BLaER1 treated with 17β-estradiol and CSF1 and Interleukin-3, amounts not matched to agents 10 nM and 100 nM (cell line): Measurements from ENCODE around the gene GRM7.

Experiments
- H3K27ac ChIP-seq, 11 experiments: shearing (Covaris generic); formaldehyde crosslinking; 2 replicates each; pipeline ENCODE4 v1.8.1; 2022
- H3K27me3 ChIP-seq, 11 experiments: shearing (Covaris generic); formaldehyde crosslinking; 2 replicates each; pipeline ENCODE4 v1.8.1; 2022
- H3K36me3 ChIP-seq, 11 experiments: shearing (Covaris generic); formaldehyde crosslinking; 2 replicates each; pipeline ENCODE4 v1.8.1; 2022
- H3K4me1 ChIP-seq, 10 experiments: shearing (Covaris generic); formaldehyde crosslinking; 2 replicates each; pipeline ENCODE4 v1.8.1; 2022
- H3K4me2 ChIP-seq, 11 experiments: shearing (Covaris generic); formaldehyde crosslinking; 2 replicates each; pipeline ENCODE4 v1.8.1; 2022
- H3K4me3 ChIP-seq, 10 experiments: shearing (Covaris generic); formaldehyde crosslinking; 2 replicates each; pipeline ENCODE4 v1.8.1; 2022
- H3K9ac ChIP-seq, 11 experiments: shearing (Covaris generic); formaldehyde crosslinking; 2 replicates each; pipeline ENCODE4 v1.8.1; 2022
- H3K9me3 ChIP-seq, 11 experiments: shearing (Covaris generic); formaldehyde crosslinking; replicated peaks in 1 of 11; 2 replicates each; pipeline ENCODE4 v1.8.1; 2022
- H4K20me1 ChIP-seq, 11 experiments: shearing (Covaris generic); formaldehyde crosslinking; 2 replicates each; pipeline ENCODE4 v1.8.1; 2022
- Cebpa-rat ChIP-seq, 11 experiments: shearing (Covaris generic); IDR thresholded peaks; 2 replicates each; pipeline ENCODE4 v1.8.1; 2022

Gene GRM7

DNA sequence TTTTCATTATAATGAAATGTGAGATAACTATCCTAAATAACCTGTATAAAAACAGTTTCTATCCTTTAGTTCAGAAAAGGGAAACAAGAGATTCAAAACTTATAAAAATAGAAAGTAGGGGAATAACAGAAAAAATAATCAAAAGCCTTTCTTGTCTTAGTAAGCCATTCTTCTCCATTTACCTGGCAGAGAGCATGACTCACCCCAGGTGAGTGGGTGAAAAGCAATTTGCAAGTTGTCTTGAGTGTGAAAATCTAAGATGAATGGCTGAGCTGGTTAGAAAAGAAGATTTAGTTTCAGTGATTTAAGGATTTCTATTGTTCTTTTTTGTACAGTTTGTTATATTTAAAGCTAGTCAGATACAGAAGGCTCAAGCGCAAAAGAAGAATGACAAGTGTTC lies 702.0 kb downstream of the GRM7 start:
- H3K27me3 ChIP-seq, result no peaks in the 10 kb centered on the region
- peaks cover 0 to 15% (median 0%) of the 10 kb centered on the region in 10 experiments; a peak in 3 of 20 replicates for H3K4me1 ChIP-seq
- no peak overlapping the region for H3K4me2 ChIP-seq
- H3K36me3 ChIP-seq, result no peaks in the 10 kb centered on the region
- no peak overlapping the region for H3K9ac ChIP-seq
- no peaks in the 10 kb centered on the region for H4K20me1 ChIP-seq
- no peak for TF ChIP-seq Cebpa-rat (IDR thresholded peaks at IDR 0.05)
- no peak overlapping the region for H3K4me3 ChIP-seq
- no peak overlapping the region for H3K27ac ChIP-seq
- peaks cover 0 to under 1% (median 0%) of the 10 kb centered on the region in 11 experiments; a peak in 1 of 22 replicates for H3K9me3 ChIP-seq

GRCh38 chr3:7565574-7565973 lies 704.7 kb downstream of the GRM7 start:
- H4K20me1 ChIP-seq, result no peaks in the 10 kb centered on the region
- TF ChIP-seq Cebpa-rat (IDR thresholded peaks at IDR 0.05), result peak in 3 of 11 experiments; percentile 20 to 44 (median 37); a peak in 3 of 22 replicates
- H3K4me2 ChIP-seq, result no peak overlapping the region
- H3K4me1 ChIP-seq, result peaks cover 0 to 18% (median 0%) of the 10 kb centered on the region in 10 experiments; a peak in 3 of 20 replicates
- H3K36me3 ChIP-seq, result no peaks in the 10 kb centered on the region
- H3K9ac ChIP-seq, result no peak overlapping the region
- H3K27me3 ChIP-seq, result no peaks in the 10 kb centered on the region
- no peak overlapping the region for H3K27ac ChIP-seq
- H3K4me3 ChIP-seq, result no peak overlapping the region
- H3K9me3 ChIP-seq, result peaks cover 0 to 14% (median 7%) of the 10 kb centered on the region in 11 experiments; a peak in 11 of 22 replicates

DNA sequence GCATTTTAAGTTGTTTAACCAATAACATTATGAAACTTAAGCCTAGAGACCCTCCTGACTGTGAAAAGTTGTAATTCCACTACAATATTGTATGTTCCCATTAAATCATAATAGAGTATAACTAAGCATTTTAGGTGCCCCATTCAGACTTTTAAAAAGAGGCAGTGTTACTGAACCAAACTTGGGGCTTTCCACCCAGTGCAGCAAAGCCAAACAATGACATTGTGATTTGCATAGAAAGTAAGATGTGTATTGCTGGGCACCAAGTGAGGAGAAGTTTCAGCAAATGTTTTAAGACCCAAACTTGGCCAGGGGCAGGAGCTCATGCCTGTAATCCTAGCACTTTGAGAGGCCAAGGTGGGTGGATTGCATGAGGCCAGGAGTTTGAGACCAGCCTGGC lies 706.2 kb downstream of the GRM7 start:
- TF ChIP-seq Cebpa-rat (IDR thresholded peaks at IDR 0.05), result no peak
- H3K9me3 ChIP-seq, result peaks cover 0 to 27% (median 14%) of the 10 kb centered on the region in 11 experiments; a peak in 12 of 22 replicates
- H3K4me1 ChIP-seq, result peaks cover 0 to 18% (median 0%) of the 10 kb centered on the region in 10 experiments; a peak in 3 of 20 replicates
- H3K4me3 ChIP-seq, result no peak overlapping the region
- H3K4me2 ChIP-seq, result peak overlapping the region in 2 of 11 experiments; percentile 32; a peak in 4 of 22 replicates
- H3K27ac ChIP-seq, result 0 out of 22 replicates have a peak overlapping the region, but pooled peaks of 1 of the 11 experiments have one; percentile 6
- H3K9ac ChIP-seq, result no peak overlapping the region
- no peaks in the 10 kb centered on the region for H3K36me3 ChIP-seq
- H4K20me1 ChIP-seq, result no peaks in the 10 kb centered on the region
- H3K27me3 ChIP-seq, result no peaks in the 10 kb centered on the region

GRCh38 chr3:7568526-7569184 lies 707.7 kb downstream of the GRM7 start:
- H3K9me3 ChIP-seq, result peaks cover 0 to 30% (median 14%) of the 10 kb centered on the region in 11 experiments; a peak in 12 of 22 replicates
- H3K9ac ChIP-seq, result no peak overlapping the region
- no peak for TF ChIP-seq Cebpa-rat (IDR thresholded peaks at IDR 0.05)
- H3K27ac ChIP-seq, result no peak overlapping the region
- no peaks in the 10 kb centered on the region for H3K36me3 ChIP-seq
- no peak overlapping the region for H3K4me2 ChIP-seq
- peaks cover 0 to 18% (median 0%) of the 10 kb centered on the region in 10 experiments; a peak in 3 of 20 replicates for H3K4me1 ChIP-seq
- no peaks in the 10 kb centered on the region for H3K27me3 ChIP-seq
- H3K4me3 ChIP-seq, result no peak overlapping the region
- H4K20me1 ChIP-seq, result no peaks in the 10 kb centered on the region

GRCh38 chr3:7573330-7573729 lies 712.4 kb downstream of the GRM7 start:
- H3K4me2 ChIP-seq, result no peak overlapping the region
- no peak for TF ChIP-seq Cebpa-rat (IDR thresholded peaks at IDR 0.05)
- H3K36me3 ChIP-seq, result no peaks in the 10 kb centered on the region
- no peak overlapping the region for H3K27ac ChIP-seq
- no peaks in the 10 kb centered on the region for H4K20me1 ChIP-seq
- peaks cover 0 to 25% (median 11%) of the 10 kb centered on the region in 11 experiments; a peak in 12 of 22 replicates for H3K9me3 ChIP-seq
- H3K4me1 ChIP-seq, result no peaks in the 10 kb centered on the region
- H3K9ac ChIP-seq, result no peak overlapping the region
- no peak overlapping the region for H3K4me3 ChIP-seq
- H3K27me3 ChIP-seq, result no peaks in the 10 kb centered on the region

DNA sequence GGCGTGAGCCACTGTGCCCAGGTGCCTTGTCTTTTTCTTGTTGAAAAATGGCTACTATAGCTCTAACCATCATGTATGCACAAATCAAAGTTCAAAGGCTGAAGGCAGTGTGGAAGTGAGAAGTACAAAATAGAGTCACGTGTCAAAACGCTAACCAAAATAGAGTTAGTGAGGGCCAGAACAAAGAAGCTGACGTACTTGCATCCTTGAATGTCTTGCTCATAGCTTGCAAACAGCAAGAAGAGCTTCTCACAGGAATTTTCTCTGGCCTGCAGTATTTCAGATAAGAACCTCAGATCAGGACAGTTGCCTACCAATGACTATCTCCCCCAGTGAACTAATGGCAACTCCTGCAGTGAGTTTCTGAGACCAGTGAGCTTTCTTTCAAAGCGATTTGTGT lies 713.5 kb downstream of the GRM7 start:
- Histone ChIP-seq H4K20me1 (no peaks in the 10 kb centered on the region), H3K36me3 (no peaks in the 10 kb centered on the region), H3K4me2 (no peak overlapping the region), H3K27me3 (no peaks in the 10 kb centered on the region), H3K4me3 (no peak overlapping the region), H3K9ac (no peak overlapping the region), H3K9me3 (peaks cover 0 to 19% (median 8%) of the 10 kb centered on the region in 11 experiments; a peak in 10 of 22 replicates), H3K4me1 (no peaks in the 10 kb centered on the region), H3K27ac (no peak overlapping the region)
- no peak for TF ChIP-seq Cebpa-rat (IDR thresholded peaks at IDR 0.05)

DNA sequence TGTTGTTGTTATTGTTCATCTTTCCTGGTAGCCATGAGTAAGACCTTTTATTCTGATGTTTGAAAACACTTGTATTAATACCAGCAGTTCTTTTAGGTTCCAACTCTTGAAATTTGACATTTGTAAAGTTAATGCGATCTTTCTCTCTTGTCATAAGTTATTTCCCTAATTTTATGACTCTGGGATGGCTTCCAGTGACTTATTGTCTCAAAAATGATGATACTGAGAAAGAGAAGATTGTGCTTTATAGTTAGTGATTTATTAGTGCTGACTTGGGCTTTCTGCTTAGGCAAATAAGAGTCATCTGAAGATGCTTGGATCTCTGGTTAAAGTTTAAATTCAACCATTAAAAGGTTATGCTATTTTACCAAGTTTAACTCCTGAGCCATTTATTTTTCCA lies 715.2 kb downstream of the GRM7 start:
- peaks cover 0 to 13% (median 0%) of the 10 kb centered on the region in 11 experiments; a peak in 7 of 22 replicates for H3K9me3 ChIP-seq
- no peaks in the 10 kb centered on the region for H3K4me1 ChIP-seq
- H3K27ac ChIP-seq, result no peak overlapping the region
- no peak overlapping the region for H3K4me2 ChIP-seq
- no peak overlapping the region for H3K9ac ChIP-seq
- no peaks in the 10 kb centered on the region for H3K27me3 ChIP-seq
- H3K4me3 ChIP-seq, result no peak overlapping the region
- H4K20me1 ChIP-seq, result no peaks in the 10 kb centered on the region
- H3K36me3 ChIP-seq, result no peaks in the 10 kb centered on the region
- TF ChIP-seq Cebpa-rat (IDR thresholded peaks at IDR 0.05), result no peak

GRCh38 chr3:7576506-7576905 lies 715.6 kb downstream of the GRM7 start:
- no peaks in the 10 kb centered on the region for H3K36me3 ChIP-seq
- no peaks in the 10 kb centered on the region for H3K4me1 ChIP-seq
- H3K9me3 ChIP-seq, result peaks cover 0 to 9% (median 0%) of the 10 kb centered on the region in 11 experiments; a peak in 6 of 22 replicates
- H3K4me3 ChIP-seq, result no peak overlapping the region
- no peak overlapping the region for H3K4me2 ChIP-seq
- H3K27me3 ChIP-seq, result no peaks in the 10 kb centered on the region
- H4K20me1 ChIP-seq, result no peaks in the 10 kb centered on the region
- H3K27ac ChIP-seq, result no peak overlapping the region
- TF ChIP-seq Cebpa-rat (IDR thresholded peaks at IDR 0.05), result no peak
- no peak overlapping the region for H3K9ac ChIP-seq

DNA sequence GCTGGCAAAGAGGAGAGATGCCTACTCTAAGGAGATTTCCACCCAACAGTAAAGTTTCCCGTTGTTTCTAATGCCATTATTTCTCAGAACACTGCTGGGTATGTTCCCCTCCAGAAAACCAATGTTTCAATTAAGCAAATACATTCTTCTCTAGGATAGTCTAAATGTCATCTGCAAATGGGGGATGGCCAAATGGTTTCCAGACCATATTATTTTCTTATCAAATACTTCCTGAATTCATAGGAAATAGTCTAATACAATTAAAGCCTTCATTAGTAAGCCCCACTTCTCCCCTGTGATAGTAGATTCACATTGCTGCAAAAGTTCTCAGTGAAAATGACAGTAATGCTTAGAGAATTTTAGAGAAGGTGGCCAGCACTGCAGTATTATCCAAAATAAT lies 716.6 kb downstream of the GRM7 start:
- H3K4me2 ChIP-seq, result no peak overlapping the region
- H3K36me3 ChIP-seq, result no peaks in the 10 kb centered on the region
- no peaks in the 10 kb centered on the region for H3K4me1 ChIP-seq
- H3K9me3 ChIP-seq, result 0 out of 22 replicates have a peak, but pooled peaks cover 0 to 1% (median 0%) of the 10 kb centered on the region in 11 experiments
- no peak for TF ChIP-seq Cebpa-rat (IDR thresholded peaks at IDR 0.05)
- no peaks in the 10 kb centered on the region for H4K20me1 ChIP-seq
- no peaks in the 10 kb centered on the region for H3K27me3 ChIP-seq
- H3K9ac ChIP-seq, result no peak overlapping the region
- H3K4me3 ChIP-seq, result no peak overlapping the region
- H3K27ac ChIP-seq, result no peak overlapping the region

GRCh38 chr3:7581831-7582230 lies 720.9 kb downstream of the GRM7 start:
- Histone ChIP-seq H3K4me2 (no peak overlapping the region), H3K4me3 (no peak overlapping the region), H3K9me3 (0 out of 22 replicates have a peak, but pooled peaks cover 0 to 8% (median 0%) of the 10 kb centered on the region in 11 experiments), H3K36me3 (no peaks in the 10 kb centered on the region), H3K9ac (no peak overlapping the region), H3K4me1 (no peaks in the 10 kb centered on the region), H3K27ac (no peak overlapping the region), H4K20me1 (no peaks in the 10 kb centered on the region), H3K27me3 (no peaks in the 10 kb centered on the region)
- no peak for TF ChIP-seq Cebpa-rat (IDR thresholded peaks at IDR 0.05)
